Astrocyte (in vitro differentiated cells and primary cell): ENCODE data around the gene RUVBL1. TPM values are rescaled to one million over a fixed set of nuclear protein-coding genes. Genes with fewer than 3 reads are reported as not detected.
A peak's percentile ranks its signal among the peaks of the same experiment; 100 is the strongest.

Source experiments
- DNase-seq: peaks from one replicate; pipeline ENCODE4 v3.0.0-alpha.2; 2010; ENCODE audit warnings: low read depth
- FAIRE-seq: peaks from 2 replicates; lab custom pipeline; 2011; peaks lifted over from hg19 to GRCh38; lab: Jason Lieb, UNC
- H2AFZ ChIP-seq: 2 replicates; pipeline ENCODE4 v1.6.0; 2012; ENCODE audit warnings: low read depth, low read length, inconsistent platforms
- H3K27ac ChIP-seq: 2 replicates; pipeline ENCODE4 v1.5.1; 2011; ENCODE audit warnings: low read depth, low read length, inconsistent platforms
- H3K27me3 ChIP-seq: 2 replicates; pipeline ENCODE4 v1.6.0; 2011; ENCODE audit warnings: low read length, inconsistent platforms; ENCODE audit not compliant: insufficient read depth
- H3K36me3 ChIP-seq: 2 replicates; pipeline ENCODE4 v1.5.1; 2011; ENCODE audit warnings: low read length, inconsistent platforms; ENCODE audit not compliant: insufficient read depth
- H3K4me1 ChIP-seq: 2 replicates; pipeline ENCODE4 v1.5.1; 2011; ENCODE audit warnings: low read length, inconsistent platforms; ENCODE audit not compliant: insufficient read depth
- H3K4me2 ChIP-seq: 2 replicates; pipeline ENCODE4 v1.6.0; 2012; ENCODE audit warnings: low read length, inconsistent platforms
- H3K4me3 ChIP-seq: 2 replicates; pipeline ENCODE4 v1.5.1; 2011; ENCODE audit warnings: low read depth, mild to moderate bottlenecking, low read length, inconsistent platforms; ENCODE audit not compliant: insufficient read depth
- H3K79me2 ChIP-seq: 2 replicates; pipeline ENCODE4 v1.6.0; 2012; ENCODE audit warnings: mild to moderate bottlenecking, low read length, inconsistent platforms; ENCODE audit not compliant: insufficient read depth
- H3K9ac ChIP-seq: 2 replicates; pipeline ENCODE4 v1.6.0; 2012; ENCODE audit warnings: mild to moderate bottlenecking, low read length, inconsistent platforms
- H3K9me3 ChIP-seq: 2 replicates; pipeline ENCODE4 v1.5.1; 2012; ENCODE audit warnings: low read depth, mild to moderate bottlenecking, low read length, inconsistent platforms; ENCODE audit not compliant: insufficient read depth
- H4K20me1 ChIP-seq: 2 replicates; pipeline ENCODE4 v1.6.0; 2012; ENCODE audit warnings: low read length, inconsistent platforms; ENCODE audit not compliant: insufficient read depth
- H3K27ac Mint-ChIP-seq: one replicate; pipeline ENCODE4 v1.8.0; 2021; ENCODE audit warnings: mild to moderate bottlenecking, mixed read lengths; ENCODE audit not compliant: unreplicated experiment
- H3K27me3 Mint-ChIP-seq: one replicate; pipeline ENCODE4 v1.8.0; 2021; ENCODE audit warnings: low read depth, mixed read lengths; ENCODE audit not compliant: unreplicated experiment
- H3K36me3 Mint-ChIP-seq: one replicate; pipeline ENCODE4 v1.8.0; 2021; ENCODE audit warnings: low read depth, mixed read lengths; ENCODE audit not compliant: unreplicated experiment
- H3K4me1 Mint-ChIP-seq: one replicate; pipeline ENCODE4 v1.8.0; 2021; ENCODE audit warnings: low read depth, mixed read lengths; ENCODE audit not compliant: unreplicated experiment
- H3K4me3 Mint-ChIP-seq: one replicate; pipeline ENCODE4 v1.8.0; 2021; ENCODE audit warnings: mild to moderate bottlenecking, moderate library complexity, mixed read lengths; ENCODE audit not compliant: unreplicated experiment
- H3K9me3 Mint-ChIP-seq: one replicate; pipeline ENCODE4 v1.8.0; 2021; ENCODE audit warnings: mild to moderate bottlenecking, mixed read lengths; ENCODE audit not compliant: unreplicated experiment
- EZH2 ChIP-seq: IDR thresholded peaks from 2 replicates; pipeline ENCODE4 v1.6.1; 2012; ENCODE audit warnings: mild to moderate bottlenecking, low read length, inconsistent platforms; ENCODE audit not compliant: insufficient read depth
- total RNA-seq: library from RNA; stranded (reverse); gene quantifications from 2 replicates; pipeline ENCODE4 v1.2.1, GENCODE V29; 2021
- TF ChIP-seq, protein P1 (sequence below): IDR thresholded peaks from 2 replicates; pipeline ENCODE4 v1.5.1; 2011; ENCODE audit warnings: low read depth, mild to moderate bottlenecking, inconsistent platforms, low read length, moderate library complexity; ENCODE audit not compliant: insufficient read depth

RUVBL1 gene
- total RNA-seq, 1 donor from 2014 or later: 43.0 TPM

DNA sequence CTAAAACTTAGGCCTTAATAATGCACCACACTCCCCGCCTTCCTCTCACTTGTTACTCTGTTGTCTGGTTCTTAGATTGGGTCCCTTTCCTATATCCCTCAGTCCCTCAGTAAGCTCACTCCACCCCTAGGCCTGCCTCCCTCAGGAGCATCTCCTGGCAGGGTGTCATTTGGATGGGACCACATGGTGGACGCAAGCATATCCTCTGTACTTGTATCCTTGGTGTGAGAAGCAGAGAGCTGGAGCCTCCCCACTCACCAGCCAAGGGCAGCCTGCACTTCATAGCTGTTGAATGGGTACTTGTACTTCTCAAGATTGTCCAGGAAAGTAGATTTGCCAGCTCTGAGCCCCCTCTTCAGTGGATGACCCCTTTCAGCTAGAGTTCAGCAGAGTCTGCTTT, 59.7 kb downstream of the RUVBL1 start:
- H4K20me1 ChIP-seq: peaks cover 94% of the 10 kb centered on the region
- H3K27me3 ChIP-seq: no peaks in the 10 kb centered on the region
- H3K4me1 Mint-ChIP-seq: peaks cover 22% of the 10 kb centered on the region
- FAIRE-seq (no peak), DNase-seq (no peak)
- peaks cover 82% of the 10 kb centered on the region for H3K79me2 ChIP-seq
- no peak overlapping the region for H3K4me2 ChIP-seq
- H3K36me3 ChIP-seq: peaks cover 83% of the 10 kb centered on the region
- H3K9me3 Mint-ChIP-seq: no peaks in the 10 kb centered on the region
- H3K4me3 Mint-ChIP-seq: no peak overlapping the region
- TF ChIP-seq EZH2: no peak
- TF ChIP-seq, protein P1, sequence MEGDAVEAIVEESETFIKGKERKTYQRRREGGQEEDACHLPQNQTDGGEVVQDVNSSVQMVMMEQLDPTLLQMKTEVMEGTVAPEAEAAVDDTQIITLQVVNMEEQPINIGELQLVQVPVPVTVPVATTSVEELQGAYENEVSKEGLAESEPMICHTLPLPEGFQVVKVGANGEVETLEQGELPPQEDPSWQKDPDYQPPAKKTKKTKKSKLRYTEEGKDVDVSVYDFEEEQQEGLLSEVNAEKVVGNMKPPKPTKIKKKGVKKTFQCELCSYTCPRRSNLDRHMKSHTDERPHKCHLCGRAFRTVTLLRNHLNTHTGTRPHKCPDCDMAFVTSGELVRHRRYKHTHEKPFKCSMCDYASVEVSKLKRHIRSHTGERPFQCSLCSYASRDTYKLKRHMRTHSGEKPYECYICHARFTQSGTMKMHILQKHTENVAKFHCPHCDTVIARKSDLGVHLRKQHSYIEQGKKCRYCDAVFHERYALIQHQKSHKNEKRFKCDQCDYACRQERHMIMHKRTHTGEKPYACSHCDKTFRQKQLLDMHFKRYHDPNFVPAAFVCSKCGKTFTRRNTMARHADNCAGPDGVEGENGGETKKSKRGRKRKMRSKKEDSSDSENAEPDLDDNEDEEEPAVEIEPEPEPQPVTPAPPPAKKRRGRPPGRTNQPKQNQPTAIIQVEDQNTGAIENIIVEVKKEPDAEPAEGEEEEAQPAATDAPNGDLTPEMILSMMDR: no peak
- H3K9me3 ChIP-seq: no peaks in the 10 kb centered on the region
- H2AFZ ChIP-seq: no peak overlapping the region
- H3K36me3 Mint-ChIP-seq: peaks cover 50% of the 10 kb centered on the region
- no peak overlapping the region for H3K4me3 ChIP-seq
- H3K9ac ChIP-seq: no peak overlapping the region
- H3K27ac Mint-ChIP-seq: no peak overlapping the region
- peaks cover 29% of the 10 kb centered on the region for H3K4me1 ChIP-seq
- peak overlapping the region; percentile 4 for H3K27ac ChIP-seq
- H3K27me3 Mint-ChIP-seq: no peaks in the 10 kb centered on the region

DNA sequence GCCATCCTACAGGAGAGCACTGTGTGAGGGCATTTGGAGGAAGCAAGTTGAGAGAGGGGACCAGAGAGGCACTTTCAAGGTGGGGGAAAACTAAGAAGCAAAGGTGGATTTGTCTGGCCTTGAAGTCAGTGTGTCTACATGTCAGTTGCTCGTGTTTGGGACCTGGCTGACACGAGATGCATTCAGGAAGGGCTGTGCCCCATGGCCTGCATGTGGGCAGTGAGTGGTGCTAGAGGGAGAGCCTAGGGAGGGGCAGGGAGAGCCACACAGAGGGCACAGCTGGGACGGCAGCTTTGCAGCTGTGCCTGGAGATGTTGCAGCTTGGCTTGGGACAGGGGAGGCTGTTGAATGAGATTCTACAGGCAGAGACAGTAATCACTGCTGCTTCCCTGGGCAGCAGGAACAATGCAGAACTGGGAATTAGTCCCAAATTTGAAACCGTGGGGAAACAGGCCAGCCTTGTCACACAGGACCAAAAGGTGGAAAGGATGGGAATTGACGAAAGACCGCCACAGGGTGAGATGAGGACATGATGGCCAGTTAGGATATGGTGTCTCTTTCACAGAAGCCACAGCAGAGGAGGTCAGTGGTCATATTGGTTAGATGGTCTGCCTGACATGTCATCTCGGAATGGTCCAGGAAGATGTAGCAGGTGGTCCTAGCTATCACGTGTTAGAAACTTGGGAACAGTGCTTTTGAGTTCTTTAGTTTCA, 61.4 kb downstream of the RUVBL1 start:
- Histone ChIP-seq H3K79me2 (peaks cover 76% of the 10 kb centered on the region), H3K27ac (peak overlapping the region; percentile 89), H4K20me1 (peaks cover 90% of the 10 kb centered on the region), H3K9ac (peak overlapping the region; percentile 63), H3K4me3 (no peak overlapping the region), H2AFZ (no peak overlapping the region), H3K36me3 (peaks cover 74% of the 10 kb centered on the region), H3K4me2 (peak overlapping the region; percentile 63), H3K9me3 (no peaks in the 10 kb centered on the region), H3K4me1 (peaks cover 34% of the 10 kb centered on the region), H3K27me3 (no peaks in the 10 kb centered on the region)
- Mint-ChIP-seq H3K4me1 (peaks cover 22% of the 10 kb centered on the region), H3K27ac (peak overlapping the region; percentile 30), H3K27me3 (no peaks in the 10 kb centered on the region), H3K9me3 (no peaks in the 10 kb centered on the region), H3K4me3 (no peak overlapping the region), H3K36me3 (peaks cover 37% of the 10 kb centered on the region)
- FAIRE-seq: no peak
- no peak for DNase-seq
- TF ChIP-seq, protein P1: no peak
- no peak for TF ChIP-seq EZH2
